ENCODE results near the gene SPATA24.

DNA sequence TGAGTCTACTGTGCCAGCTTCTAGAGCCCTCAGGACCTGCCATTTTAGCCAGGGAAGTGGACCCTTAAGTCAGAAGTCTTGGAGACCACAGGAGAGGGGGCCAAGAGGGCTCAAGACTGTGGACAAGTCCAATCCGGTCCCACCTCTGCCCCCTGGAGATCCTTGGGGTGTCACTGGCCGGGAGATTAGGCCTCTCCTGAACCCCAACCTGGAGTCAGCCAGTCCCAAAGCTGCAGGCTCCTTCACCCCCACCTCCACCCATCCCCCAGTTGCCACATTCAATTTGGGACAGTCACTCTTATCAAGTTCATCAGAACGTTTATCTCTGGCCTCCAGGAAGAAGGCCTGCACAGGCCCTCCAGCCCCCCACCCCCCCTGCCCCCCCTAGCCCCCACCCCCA, 21.1 kb downstream of the SPATA24 start:
- no peak for TF ChIP-seq TOX (CRISPR knock-in tag; IDR thresholded peaks at IDR 0.05; ENCODE audit: borderline replicate concordance)
- TF ChIP-seq ZFP3 (CRISPR knock-in tag; IDR thresholded peaks at IDR 0.05): no peak
- TF ChIP-seq, protein P1, sequence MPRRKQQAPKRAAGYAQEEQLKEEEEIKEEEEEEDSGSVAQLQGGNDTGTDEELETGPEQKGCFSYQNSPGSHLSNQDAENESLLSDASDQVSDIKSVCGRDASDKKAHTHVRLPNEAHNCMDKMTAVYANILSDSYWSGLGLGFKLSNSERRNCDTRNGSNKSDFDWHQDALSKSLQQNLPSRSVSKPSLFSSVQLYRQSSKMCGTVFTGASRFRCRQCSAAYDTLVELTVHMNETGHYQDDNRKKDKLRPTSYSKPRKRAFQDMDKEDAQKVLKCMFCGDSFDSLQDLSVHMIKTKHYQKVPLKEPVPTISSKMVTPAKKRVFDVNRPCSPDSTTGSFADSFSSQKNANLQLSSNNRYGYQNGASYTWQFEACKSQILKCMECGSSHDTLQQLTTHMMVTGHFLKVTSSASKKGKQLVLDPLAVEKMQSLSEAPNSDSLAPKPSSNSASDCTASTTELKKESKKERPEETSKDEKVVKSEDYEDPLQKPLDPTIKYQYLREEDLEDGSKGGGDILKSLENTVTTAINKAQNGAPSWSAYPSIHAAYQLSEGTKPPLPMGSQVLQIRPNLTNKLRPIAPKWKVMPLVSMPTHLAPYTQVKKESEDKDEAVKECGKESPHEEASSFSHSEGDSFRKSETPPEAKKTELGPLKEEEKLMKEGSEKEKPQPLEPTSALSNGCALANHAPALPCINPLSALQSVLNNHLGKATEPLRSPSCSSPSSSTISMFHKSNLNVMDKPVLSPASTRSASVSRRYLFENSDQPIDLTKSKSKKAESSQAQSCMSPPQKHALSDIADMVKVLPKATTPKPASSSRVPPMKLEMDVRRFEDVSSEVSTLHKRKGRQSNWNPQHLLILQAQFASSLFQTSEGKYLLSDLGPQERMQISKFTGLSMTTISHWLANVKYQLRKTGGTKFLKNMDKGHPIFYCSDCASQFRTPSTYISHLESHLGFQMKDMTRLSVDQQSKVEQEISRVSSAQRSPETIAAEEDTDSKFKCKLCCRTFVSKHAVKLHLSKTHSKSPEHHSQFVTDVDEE (CRISPR knock-in tag; IDR thresholded peaks at IDR 0.05): no peak
- no peak for TF ChIP-seq RARB (CRISPR knock-in tag; IDR thresholded peaks at IDR 0.05)
- TF ChIP-seq ESRRG (CRISPR knock-in tag; IDR thresholded peaks at IDR 0.05): no peak

All from SK-N-SH treated with all-trans-retinoic acid at 6 μM for 48 hours (cell line).